GM18858 (cell line): Measurements from ENCODE around the gene PDGFB.

ENCODE experiments used
- ATAC-seq: cut with Tn5 transposase; IDR thresholded peaks from one replicate; pipeline ENCODE4 v1.9.1; 2021; ENCODE audit not compliant: unreplicated experiment

PDGFB gene

DNA sequence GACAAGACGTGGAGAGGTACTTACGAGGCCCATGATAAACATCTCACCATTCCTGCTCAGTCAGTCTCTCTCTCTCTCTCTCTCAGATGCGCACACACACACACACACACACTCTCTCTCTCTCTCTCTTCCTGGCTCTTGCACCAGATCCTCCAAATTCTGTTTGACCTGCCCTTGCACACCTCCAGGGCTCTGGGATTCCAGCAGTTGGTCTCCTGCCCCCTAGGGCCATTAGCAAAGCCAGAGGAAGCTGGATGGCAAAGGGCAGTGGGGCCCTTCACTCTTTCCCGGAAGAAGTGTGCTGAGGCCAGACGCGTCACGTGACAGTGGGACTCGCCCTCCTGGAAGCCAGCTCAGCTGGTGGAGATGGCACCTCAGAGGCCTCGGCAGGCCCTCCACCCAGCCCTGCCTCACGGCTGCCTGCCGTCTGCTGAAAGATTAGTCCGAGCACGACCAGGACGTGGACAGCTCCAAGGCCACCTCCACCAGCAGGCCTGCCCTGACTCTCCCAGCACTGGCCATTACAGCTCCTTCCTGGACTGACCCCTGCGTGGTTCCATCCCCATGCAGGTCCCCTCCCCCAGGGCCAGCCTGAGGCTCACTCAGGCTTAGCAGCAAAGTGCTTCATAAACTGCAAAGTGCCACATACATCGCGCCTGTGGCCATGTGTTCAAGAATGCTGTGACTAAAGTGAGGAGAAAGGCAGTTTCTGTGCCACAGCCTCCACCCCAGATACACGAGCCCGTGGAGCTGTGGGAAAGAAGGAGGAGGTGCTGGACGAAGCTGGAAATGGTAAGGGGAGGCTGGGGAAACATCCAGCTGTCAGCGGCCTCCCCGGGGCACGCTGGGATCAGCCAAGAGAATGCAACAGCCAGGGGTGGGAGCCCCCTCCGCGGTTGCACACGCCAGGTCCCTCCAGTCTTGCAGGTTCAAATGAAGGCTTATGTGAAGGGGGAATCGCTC, 3.7 kb downstream of the PDGFB start:
- no peak for ATAC-seq

DNA sequence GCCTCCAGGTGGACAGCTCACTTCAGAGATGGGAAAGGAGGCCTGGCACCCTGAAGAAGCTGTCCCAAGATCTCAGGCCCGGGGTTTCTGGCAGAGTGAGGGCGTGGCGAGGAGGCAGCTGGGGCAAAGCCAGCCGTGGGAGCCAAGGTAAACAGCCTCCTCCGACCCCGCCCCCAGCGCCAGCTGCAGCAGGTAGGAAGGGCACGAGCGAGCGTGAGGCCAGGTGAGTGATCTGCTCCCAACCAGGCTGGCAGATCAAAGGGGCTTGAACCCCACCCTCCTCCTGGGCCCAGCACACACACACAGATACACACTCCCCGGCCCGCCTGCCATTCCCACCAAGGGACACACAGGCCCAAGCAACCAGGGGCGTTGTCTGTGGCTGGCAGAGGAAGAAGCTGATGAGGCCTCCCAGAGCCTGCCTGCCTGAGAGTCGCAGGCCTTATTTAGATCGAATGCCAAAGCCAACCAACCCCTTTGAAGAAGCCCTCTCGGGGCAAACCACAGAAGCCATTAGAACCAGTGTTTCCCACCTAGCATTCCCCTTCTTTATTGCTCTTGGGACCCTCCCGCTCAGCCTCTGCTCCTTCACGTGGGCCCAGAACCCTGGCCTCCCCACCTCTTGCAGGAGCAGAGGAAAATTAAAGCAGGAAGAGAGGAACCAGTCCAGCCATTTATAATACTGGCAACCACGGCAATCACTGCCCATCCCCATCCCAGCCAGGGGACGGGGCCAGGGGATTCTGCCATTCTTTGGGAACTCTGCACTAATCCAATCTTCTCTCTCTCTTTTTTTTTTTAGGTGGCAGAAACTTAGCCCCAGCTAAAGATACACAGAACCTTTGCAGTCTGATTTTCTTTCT, 5.0 kb downstream of the PDGFB start:
- no peak for ATAC-seq

DNA sequence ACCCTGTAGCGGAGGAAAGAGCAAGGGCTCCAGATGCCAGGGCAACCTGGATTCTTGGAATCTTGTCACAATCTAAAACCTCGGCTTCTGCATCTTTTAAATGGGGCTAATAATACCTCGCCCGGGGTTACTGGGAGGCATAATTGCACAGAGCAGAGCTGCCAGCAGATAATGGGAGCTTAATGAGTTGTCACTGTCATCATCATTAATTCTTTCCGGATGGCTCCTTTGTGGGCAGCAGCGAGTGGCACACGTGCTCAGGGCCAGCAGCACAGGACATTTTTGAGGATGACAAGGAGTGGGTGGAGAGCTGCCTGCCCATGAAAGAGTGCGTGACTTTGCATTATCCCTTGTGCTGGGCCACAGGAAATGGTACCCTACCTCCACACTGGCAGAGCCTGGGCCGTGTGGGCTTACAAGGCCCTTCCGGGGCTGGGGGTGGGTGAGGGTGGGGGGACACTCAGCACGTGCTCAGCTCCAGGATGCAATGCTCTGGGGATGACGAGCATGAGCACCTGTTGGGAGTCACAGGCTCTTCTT, 5.7 kb downstream of the PDGFB start:
- ATAC-seq = no peak

DNA sequence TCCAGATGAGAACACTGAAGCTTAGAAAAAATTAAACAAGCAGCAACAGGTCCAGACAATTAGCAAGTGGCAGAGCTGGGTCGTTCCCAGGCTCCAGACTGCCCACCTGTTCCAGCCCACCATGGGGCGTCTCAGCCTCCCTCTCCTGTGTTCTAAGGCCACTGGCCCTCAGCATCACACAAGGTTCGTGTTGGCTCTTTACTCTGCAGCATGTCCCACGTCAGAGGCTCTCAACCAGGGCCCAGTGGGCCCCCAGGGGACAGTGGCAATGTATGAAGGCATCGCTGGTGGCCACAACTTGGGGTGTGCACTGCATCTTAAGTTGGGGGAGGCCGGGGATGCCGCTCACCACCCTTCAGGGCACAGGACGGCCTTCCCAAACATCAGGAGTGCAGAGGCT, 6.2 kb downstream of the PDGFB start:
- no peak for ATAC-seq

DNA sequence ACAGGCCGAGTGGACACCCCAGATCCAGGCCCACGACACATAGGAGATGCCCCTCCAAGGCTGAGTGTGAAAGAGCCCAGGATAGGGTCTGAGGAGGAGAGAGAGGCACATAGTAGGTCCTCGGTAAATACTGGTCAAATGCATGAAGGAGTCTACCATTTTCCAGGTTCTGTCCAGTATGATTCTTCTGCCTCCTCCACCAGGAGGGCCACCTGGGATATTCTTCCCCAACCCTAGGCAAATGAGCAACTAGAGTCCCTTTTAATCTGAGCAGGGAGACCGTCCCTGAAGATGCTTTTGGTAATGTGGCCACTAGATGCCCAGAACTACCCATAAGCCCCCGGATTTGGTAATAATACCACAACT, 6.7 kb downstream of the PDGFB start:
- no peak for ATAC-seq

GRCh38 chr22:39237318-39238100, 7.3 kb downstream of the PDGFB start:
- ATAC-seq = no peak

DNA sequence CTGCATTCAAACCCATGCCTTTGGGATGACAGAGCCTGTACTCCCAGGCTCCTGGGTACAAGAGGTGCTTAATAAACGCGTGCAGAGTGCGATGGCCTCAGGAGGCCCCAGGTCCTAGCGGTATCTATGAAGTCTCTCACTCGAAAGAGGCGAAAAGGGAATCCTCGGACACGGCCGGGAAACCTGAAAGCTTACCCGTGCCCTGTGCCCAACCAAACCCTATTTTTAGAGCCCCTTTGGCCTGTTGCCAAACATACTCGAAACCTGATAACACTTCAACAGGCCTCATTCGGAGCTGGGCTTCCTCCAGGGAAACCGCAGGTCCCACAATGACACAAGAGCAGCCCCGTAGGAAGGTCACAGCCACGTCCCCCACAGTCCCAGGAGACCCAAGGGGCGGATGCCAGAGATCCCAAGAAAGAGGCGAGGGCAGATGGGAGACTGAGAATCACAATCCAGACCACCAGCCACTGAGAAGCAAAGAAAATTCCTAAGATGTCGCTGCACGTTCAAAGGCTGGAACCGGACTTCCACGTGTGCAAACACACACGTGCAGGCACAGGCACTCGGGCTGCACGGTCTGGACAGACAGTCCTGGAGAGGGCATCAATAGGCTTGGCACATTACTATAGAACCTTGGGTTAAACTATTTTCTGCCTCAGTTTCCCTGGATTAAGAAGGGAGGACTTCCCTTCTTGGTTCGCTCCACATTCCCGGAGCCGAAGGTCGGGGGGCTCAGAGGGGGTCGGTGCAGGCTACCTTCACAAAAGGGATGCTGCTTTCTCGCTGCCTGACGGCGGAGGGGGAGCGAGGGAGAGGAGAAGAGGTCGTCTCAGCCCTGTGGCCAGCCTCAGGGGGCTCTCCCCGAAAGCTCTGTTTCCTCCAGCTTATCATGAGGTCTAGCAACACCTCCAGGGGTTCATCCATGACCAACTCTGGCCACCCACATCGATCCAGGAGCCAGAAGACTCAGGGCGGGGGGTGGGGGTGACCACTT, 8.2 kb downstream of the PDGFB start:
- ATAC-seq = no peak

GRCh38 chr22:39234867-39235687, 9.7 kb downstream of the PDGFB start:
- ATAC-seq = no peak

DNA sequence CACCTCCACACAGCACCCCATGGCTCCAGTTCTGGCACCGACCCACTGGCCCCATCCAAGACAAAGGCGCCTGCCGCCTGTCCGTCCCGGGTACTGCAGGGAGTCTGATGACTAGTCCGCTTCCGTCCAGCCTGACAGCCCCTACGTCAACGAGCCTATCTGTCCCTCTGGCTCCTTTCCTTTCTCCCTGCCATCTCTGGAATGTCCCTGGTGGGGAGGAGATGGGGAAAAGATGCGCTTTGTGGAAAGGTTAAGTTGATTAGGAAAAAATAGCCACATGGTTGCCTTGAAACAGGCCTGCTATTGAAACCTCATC, 10.4 kb downstream of the PDGFB start:
- ATAC-seq = no peak

GRCh38 chr22:39233710-39234471, 10.9 kb downstream of the PDGFB start:
- ATAC-seq = no peak

DNA sequence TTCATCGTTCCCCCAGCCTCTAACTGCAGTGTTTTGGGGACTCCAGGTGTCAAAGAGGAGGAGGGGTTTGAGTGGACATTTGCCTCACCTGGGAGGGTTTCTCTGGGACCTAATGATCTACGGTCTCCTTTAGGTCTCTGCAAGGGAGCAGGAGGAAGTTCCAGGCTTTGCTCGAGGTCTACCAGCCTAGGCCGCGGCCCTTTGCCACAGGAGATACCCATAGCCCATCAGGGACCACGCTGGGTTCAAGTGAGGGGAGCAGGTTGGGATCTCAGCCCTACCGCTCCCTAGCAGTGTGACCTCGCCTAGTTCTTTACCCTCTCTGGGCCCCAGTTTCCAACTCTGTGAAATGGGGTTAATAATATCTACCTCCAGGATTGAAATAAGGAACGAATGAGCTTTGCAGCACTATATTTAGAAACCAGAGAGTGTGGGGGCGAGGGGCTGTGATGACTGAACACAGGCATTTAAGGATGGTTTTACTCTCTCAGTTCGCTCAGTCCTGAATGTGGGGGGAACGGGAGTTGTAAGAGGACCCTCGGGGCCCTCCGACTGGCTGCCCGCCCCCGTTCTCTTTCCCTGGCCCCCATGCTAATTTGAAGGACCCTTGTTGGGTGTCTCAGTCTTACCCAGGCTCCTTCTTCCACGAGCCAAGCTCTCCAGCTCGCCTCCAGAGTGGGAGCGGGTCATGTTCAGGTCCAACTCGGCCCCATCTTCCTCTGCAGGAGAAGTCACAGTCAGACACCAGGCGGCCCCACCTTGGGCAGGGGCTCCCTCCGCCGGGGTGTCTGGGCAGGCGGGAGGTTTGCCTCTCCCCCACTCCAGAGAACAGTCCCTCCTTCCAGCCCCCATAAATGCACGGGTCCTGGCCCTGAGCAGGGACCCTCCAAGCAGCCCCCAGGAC, 11.7 kb downstream of the PDGFB start:
- no peak for ATAC-seq

DNA sequence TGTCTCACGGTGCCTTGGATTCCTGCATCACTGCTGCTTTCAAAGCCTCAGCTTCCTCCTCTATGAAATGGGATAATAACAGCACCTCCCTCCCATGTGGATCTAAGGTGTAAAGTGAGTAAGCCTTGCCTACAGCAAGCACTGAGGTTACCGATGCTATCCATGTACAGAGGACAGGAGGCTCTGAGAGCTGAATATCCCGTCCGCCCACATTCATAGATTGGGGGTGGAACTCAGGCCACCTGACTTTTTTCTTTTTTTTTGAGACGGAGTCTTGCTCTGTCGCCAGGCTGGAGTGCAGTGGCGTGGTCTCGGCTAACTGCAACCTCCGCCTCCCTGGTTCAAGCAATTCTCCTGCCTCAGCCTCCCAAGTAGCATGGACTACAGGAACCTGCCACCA, 12.5 kb downstream of the PDGFB start:
- ATAC-seq = no peak

DNA sequence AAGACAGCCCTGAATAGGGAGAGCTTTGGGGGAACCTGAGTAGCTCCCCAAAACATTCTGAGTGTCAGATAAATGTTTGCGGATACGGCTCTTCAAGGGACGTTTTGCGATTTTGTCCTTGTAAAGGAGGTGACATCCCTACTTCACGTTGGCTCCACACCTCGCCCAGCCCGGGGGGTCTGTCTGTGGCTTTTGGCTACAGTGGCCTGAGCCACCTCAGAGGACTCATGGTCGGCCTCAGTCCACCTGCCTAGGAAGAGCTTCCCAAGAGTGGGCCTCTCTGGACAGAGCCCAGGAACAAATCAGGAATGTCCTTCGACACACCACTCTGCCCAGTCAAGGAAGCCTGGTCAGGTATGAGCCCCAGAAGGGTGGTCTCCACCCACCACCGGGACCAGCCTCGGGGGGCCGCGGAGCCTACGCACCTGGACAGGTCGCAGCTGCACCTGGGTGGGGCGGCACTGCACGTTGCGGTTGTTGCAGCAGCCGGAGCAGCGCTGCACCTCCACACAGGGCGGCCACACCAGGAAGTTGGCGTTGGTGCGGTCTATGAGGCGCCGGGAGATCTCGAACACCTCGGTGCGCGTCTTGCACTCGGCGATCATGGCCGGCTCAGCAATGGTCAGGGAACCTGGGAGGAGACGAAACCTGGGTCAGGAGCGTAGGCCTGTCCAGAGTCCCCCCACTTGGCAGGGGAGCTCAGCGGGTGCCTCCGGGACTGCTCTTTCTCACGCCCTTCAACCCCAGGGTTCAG, 13.4 kb downstream of the PDGFB start:
- no peak for ATAC-seq

DNA sequence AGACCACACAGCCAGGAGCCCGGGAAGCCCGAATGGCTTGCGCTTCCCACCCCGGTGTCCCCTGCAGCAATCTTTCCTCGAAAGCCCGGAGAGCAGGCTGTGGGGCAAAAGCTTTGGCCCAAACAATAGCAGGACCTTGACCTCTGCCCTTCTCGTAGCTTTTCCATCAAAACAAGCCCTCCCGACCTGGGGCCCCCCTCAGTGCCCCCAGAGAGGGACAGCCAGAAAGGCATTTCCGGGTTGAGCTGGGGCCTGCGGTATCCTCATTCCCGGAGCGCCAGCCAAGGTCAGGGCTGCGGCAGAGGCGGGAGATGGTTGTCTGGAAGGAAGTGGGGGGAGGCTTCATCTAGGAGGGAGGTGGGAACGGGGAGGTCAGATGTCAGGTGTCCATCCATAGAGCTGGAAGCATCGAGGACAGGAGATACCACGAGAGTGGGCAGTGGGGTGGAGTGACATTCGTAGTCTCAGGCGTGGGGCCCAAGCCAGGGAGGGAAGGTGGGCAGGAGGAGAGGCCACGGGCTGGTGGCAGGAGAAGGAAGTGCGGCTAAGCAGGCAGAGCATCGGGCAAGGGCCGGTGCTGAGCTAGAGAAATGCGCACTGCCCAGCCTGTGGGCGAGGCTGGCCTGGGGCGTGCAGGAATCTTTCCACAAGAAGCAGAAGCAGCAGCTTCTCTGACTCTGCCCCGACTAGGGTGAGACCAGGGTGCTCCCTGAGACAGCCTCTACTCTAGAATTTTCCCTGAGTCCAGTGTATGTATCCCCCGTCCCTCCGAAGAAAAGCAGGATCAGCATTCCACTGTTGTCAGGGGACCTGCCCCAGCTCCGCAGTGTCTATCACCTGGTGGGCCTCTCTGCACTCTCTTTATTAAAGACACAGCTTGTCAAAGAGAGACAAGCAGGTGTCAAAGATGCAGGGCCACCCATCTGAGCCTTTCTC, 14.3 kb downstream of the PDGFB start:
- no peak for ATAC-seq

DNA sequence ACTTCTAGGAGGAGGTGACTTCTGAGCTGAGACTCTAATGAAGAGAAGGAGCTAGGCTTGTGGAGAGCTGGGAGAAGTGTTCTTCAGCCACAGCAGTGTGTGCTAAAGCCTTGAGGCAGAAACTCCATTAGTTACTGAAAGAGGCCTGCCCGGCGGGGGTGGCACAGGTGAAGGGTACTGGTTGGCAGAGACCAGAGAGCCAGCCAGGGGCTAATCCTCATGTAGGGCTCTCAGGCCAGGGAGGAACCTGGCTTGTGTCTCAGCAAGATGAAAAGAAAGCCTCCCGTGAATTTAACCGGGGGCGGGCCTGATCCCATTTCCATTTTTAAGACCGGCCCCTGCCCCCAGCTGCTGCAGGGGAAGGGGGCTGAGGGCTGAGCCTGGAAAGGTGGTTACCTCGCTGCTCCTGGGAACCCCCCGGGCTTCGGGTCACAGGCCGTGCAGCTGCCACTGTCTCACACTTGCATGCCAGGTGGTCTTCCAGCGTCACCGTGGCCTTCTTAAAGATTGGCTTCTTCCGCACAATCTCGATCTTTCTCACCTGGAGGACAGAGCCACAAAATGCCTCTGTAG, 15.0 kb downstream of the PDGFB start:
- ATAC-seq = no peak
